Measurements from ENCODE around the gene S100A12. TPM values are rescaled to one million over a fixed set of nuclear protein-coding genes. Genes with fewer than 3 reads are reported as not detected.

Gene S100A12
- total and polyA plus RNA-seq, 7 donors: 2.9 to 23.4 (median 20.8) TPM; not detected in 4

- Histone ChIP-seq H3K4me3 (no peak overlapping the region), H3K9me3 (no peaks in the 10 kb centered on the region), H3K36me3 (no peaks in the 10 kb centered on the region), H3K4me1 (no peaks in the 10 kb centered on the region), H3K27me3 (no peaks in the 10 kb centered on the region), H3K27ac (no peak overlapping the region)
- TF ChIP-seq POLR2A (IDR thresholded peaks at IDR 0.05) (no peak), EP300 (IDR thresholded peaks at IDR 0.05) (no peak), POLR2AphosphoS5 (IDR thresholded peaks at IDR 0.05) (no peak)
- TF ChIP-seq, protein P1, sequence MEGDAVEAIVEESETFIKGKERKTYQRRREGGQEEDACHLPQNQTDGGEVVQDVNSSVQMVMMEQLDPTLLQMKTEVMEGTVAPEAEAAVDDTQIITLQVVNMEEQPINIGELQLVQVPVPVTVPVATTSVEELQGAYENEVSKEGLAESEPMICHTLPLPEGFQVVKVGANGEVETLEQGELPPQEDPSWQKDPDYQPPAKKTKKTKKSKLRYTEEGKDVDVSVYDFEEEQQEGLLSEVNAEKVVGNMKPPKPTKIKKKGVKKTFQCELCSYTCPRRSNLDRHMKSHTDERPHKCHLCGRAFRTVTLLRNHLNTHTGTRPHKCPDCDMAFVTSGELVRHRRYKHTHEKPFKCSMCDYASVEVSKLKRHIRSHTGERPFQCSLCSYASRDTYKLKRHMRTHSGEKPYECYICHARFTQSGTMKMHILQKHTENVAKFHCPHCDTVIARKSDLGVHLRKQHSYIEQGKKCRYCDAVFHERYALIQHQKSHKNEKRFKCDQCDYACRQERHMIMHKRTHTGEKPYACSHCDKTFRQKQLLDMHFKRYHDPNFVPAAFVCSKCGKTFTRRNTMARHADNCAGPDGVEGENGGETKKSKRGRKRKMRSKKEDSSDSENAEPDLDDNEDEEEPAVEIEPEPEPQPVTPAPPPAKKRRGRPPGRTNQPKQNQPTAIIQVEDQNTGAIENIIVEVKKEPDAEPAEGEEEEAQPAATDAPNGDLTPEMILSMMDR (IDR thresholded peaks at IDR 0.05): no peak
- 83 to 87% methylated on average over 3 of the region's 3 CpGs for WGBS, 2 donors
- DNase-seq: no peak
- intact Hi-C loops (cut with DNase I): no loop called here
These were observed 33.2 kb downstream of the S100A12 start for GRCh38 chr1:153342178-153342577.

DNA sequence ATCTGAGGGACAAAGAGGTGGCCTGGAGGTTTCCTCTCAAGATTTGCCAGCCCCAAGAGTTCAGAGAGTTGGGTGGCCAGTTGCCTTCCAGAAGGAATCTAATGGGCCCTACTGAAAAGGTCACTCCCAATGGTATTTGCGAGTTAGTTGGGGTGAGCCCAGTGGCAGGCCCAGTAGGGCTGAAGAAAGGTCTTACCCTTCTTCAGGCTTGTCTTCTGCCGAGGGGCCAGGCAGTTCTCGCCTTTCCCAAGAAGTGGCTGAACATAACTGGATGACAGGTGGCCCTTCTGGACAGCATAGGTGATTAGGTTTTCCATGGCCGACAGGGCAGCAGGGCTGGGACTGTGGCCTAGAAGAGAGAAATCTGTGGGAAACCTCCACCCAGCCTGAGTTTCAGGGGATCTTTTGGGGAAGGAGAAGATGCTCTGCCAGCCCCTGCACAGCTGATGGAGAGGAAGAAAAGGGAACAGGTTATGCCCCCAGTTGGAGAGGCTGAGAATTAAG lies 33.9 kb downstream of the S100A12 start:
- no peaks in the 10 kb centered on the region for H3K27me3 ChIP-seq

GRCh38 chr1:153340356-153340755 lies 35.1 kb downstream of the S100A12 start:
- intact Hi-C loops (cut with DNase I): no loop called here
- Histone ChIP-seq H3K4me3 (no peak overlapping the region), H3K27ac (no peak overlapping the region), H3K4me1 (no peaks in the 10 kb centered on the region), H3K9me3 (no peaks in the 10 kb centered on the region), H3K36me3 (no peaks in the 10 kb centered on the region), H3K27me3 (no peaks in the 10 kb centered on the region)
- DNase-seq: no peak
- 85 to 96% methylated on average over 10 of the region's 10 CpGs for whole genome bisulfite sequencing, 2 donors
- TF ChIP-seq EP300 (IDR thresholded peaks at IDR 0.05) (no peak), POLR2A (IDR thresholded peaks at IDR 0.05) (no peak)

More for the DNA sequence above, 33.9 kb downstream of the S100A12 start:
- intact Hi-C loops (cut with DNase I): no loop called here
- Histone ChIP-seq H3K4me1 (no peaks in the 10 kb centered on the region), H3K27ac (no peak overlapping the region), H3K36me3 (no peaks in the 10 kb centered on the region), H3K9me3 (no peaks in the 10 kb centered on the region), H3K4me3 (no peak overlapping the region)
- no peak for DNase-seq
- WGBS, 2 donors: 92 to 95% methylated on average over 4 of the region's 4 CpGs
- TF ChIP-seq, protein P1 (IDR thresholded peaks at IDR 0.05): no peak
- no peak for TF ChIP-seq POLR2AphosphoS5 (IDR thresholded peaks at IDR 0.05)
- no peak for TF ChIP-seq EP300 (IDR thresholded peaks at IDR 0.05)
- no peak for TF ChIP-seq POLR2A (IDR thresholded peaks at IDR 0.05)

- WGBS, 2 donors: 58 to 81% methylated on average over 6 of the region's 6 CpGs
These were observed 35.6 kb downstream of the S100A12 start for GRCh38 chr1:153339802-153340201.

DNA sequence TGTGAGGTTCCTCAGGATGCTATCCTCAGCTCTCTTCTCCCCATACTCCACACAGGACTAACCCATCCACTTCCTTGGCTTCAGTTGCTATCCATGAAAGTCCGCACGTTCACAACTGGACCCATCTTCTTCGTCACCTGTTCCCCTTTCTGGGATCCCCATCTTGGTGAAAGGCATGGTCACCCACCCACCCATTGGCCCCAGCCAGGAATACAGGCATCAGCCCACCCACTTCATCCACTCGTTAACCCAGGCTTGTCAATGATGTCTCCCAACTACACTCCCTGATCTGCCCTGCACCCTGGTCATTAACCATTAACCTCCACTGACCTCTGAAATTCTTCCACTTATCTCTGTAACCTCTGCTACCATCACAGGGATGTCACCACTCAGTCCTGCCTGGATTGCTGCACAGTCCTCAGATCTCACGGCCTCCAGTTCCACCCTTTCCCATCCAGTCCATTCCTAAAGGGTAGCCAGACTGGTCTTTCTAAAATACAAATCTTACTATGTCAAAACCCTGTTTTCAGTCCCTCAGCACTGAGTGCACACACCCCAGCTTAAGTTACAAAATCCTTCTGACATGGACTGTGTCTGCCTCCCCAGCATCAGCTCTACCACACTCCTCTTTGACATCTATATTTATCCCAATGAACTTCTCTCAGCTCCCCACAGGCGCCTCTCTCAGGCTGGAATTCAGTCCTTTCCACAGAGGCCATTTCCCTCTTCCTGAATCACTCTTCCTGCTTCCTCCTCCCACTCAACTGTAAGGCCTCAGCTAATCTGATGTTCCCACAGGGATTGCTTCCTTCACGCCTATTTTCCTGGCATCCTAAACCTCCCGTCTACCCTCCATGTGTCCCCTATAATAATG lies 37.2 kb downstream of the S100A12 start:
- Histone ChIP-seq H3K9me3 (no peaks in the 10 kb centered on the region), H3K36me3 (no peaks in the 10 kb centered on the region), H3K4me3 (no peak overlapping the region), H3K27ac (no peak overlapping the region), H3K4me1 (no peaks in the 10 kb centered on the region), H3K27me3 (no peaks in the 10 kb centered on the region)
- TF ChIP-seq EP300 (IDR thresholded peaks at IDR 0.05) (no peak), POLR2AphosphoS5 (IDR thresholded peaks at IDR 0.05) (no peak), POLR2A (IDR thresholded peaks at IDR 0.05) (no peak)
- TF ChIP-seq, protein P1 (IDR thresholded peaks at IDR 0.05): no peak
- WGBS, 2 donors: 82 to 84% methylated on average over 8 of the region's 8 CpGs
- no peak for DNase-seq
- intact Hi-C loops (cut with DNase I): no loop called here

More at GRCh38 chr1:153339802-153340201, 35.6 kb downstream of the S100A12 start:
- Histone ChIP-seq H3K36me3 (no peaks in the 10 kb centered on the region), H3K27ac (no peak overlapping the region), H3K9me3 (no peaks in the 10 kb centered on the region), H3K27me3 (no peaks in the 10 kb centered on the region), H3K4me1 (no peaks in the 10 kb centered on the region), H3K4me3 (no peak overlapping the region)
- intact Hi-C loops (cut with DNase I): no loop called here
- TF ChIP-seq EP300 (IDR thresholded peaks at IDR 0.05) (no peak), POLR2AphosphoS5 (IDR thresholded peaks at IDR 0.05) (no peak), POLR2A (IDR thresholded peaks at IDR 0.05) (no peak)
- TF ChIP-seq, protein P1 (IDR thresholded peaks at IDR 0.05): no peak
- no peak for DNase-seq

Data from sigmoid colon (tissue), 7 donors.